RWPE2 (cell line): Measurements from ENCODE around the gene SDK2.
"Not testable (repeated sequence)": the region's sequence is repeated elsewhere in the genome, so short reads cannot be mapped to it uniquely, and the experiment has no call there.

Experiments used
- ATAC-seq: fragments of 200-7000 bp; cut with Tn5 transposase; 3 replicates; pipeline ENCODE4 v1.9.1; 2021; ENCODE audit warnings: low read depth
- DNase-seq: peaks from one replicate; pipeline ENCODE4 v3.0.0-alpha.2; 2020; ENCODE audit warnings: low spot score
- H3K27ac ChIP-seq: fragments of 450-650 bp; 2 replicates; pipeline ENCODE4 v1.5.1; 2017; ENCODE audit warnings: mild to moderate bottlenecking; ENCODE audit not compliant: poor library complexity, severe bottlenecking
- H3K27me3 ChIP-seq: fragments of 250-450 bp; sonication (Bioruptor Pico); 2 replicates; pipeline ENCODE4 v1.5.1; 2021; ENCODE audit warnings: mild to moderate bottlenecking, moderate library complexity; ENCODE audit not compliant: insufficient read depth, poor library complexity, severe bottlenecking
- H3K36me3 ChIP-seq: fragments of 250-450 bp; sonication (Bioruptor Pico); 2 replicates; pipeline ENCODE4 v1.5.1; 2020; ENCODE audit warnings: low read depth, mild to moderate bottlenecking, moderate library complexity
- H3K4me1 ChIP-seq: fragments of 250-450 bp; sonication (Bioruptor Pico); 2 replicates; pipeline ENCODE4 v1.5.1; 2021; ENCODE audit warnings: mild to moderate bottlenecking, moderate library complexity; ENCODE audit not compliant: insufficient read depth, poor library complexity, severe bottlenecking
- H3K4me3 ChIP-seq: fragments of 250-450 bp; sonication (Bioruptor Pico); 2 replicates; pipeline ENCODE4 v1.5.1; 2021; ENCODE audit warnings: mild to moderate bottlenecking, moderate library complexity; ENCODE audit not compliant: severe bottlenecking
- H3K9me3 ChIP-seq: fragments of 250-450 bp; sonication (Bioruptor Pico); 2 replicates; pipeline ENCODE4 v1.5.1; 2021; ENCODE audit warnings: mild to moderate bottlenecking, moderate library complexity; ENCODE audit not compliant: severe bottlenecking
- CTCF ChIP-seq: fragments of 450-650 bp; IDR thresholded peaks from one replicate; pipeline ENCODE4 v1.5.1; 2017; ENCODE audit warnings: mild to moderate bottlenecking, moderate library complexity; ENCODE audit not compliant: poor library complexity, severe bottlenecking

SDK2 gene

GRCh38 chr17:73476890-73477350 lies 167.3 kb downstream of the SDK2 start:
- Histone ChIP-seq H3K9me3 (no peaks in the 10 kb centered on the region), H3K27me3 (peaks cover 6% of the 10 kb centered on the region), H3K36me3 (no peaks in the 10 kb centered on the region), H3K4me1 (peaks cover 2% of the 10 kb centered on the region), H3K4me3 (no peak overlapping the region), H3K27ac (no peak overlapping the region)
- no peak for TF ChIP-seq CTCF
- DNase-seq (no peak), ATAC-seq (no peak)

GRCh38 chr17:73474370-73474988 lies 169.8 kb downstream of the SDK2 start:
- Histone ChIP-seq H3K27ac (no peak overlapping the region), H3K4me3 (no peak overlapping the region), H3K9me3 (no peaks in the 10 kb centered on the region)

GRCh38 chr17:73472715-73473114 lies 171.5 kb downstream of the SDK2 start:
- H3K4me3 ChIP-seq, H3K9me3 ChIP-seq, H3K36me3 ChIP-seq, DNase-seq, H3K4me1 ChIP-seq, ATAC-seq, H3K27me3 ChIP-seq, H3K27ac ChIP-seq: not testable (repeated sequence)

More at GRCh38 chr17:73474370-73474988, 169.8 kb downstream of the SDK2 start:
- H3K36me3 ChIP-seq, result no peaks in the 10 kb centered on the region
- no peak for DNase-seq
- H3K27me3 ChIP-seq, result peaks cover 6% of the 10 kb centered on the region
- H3K4me1 ChIP-seq, result peaks cover 2% of the 10 kb centered on the region
- TF ChIP-seq CTCF, result no peak
- peak; percentile 85 for ATAC-seq

GRCh38 chr17:73471924-73472323 lies 172.3 kb downstream of the SDK2 start:
- H3K4me3 ChIP-seq, result no peak overlapping the region
- H3K9me3 ChIP-seq, result no peaks in the 10 kb centered on the region
- no peak for TF ChIP-seq CTCF
- ATAC-seq, result no peak
- DNase-seq, result no peak
- H3K27me3 ChIP-seq, result peaks cover 6% of the 10 kb centered on the region
- H3K36me3 ChIP-seq, result no peaks in the 10 kb centered on the region
- H3K4me1 ChIP-seq, result peaks cover 2% of the 10 kb centered on the region
- H3K27ac ChIP-seq, result no peak overlapping the region

GRCh38 chr17:73470316-73470826 lies 173.9 kb downstream of the SDK2 start:
- Histone ChIP-seq H3K27ac (no peak overlapping the region), H3K36me3 (no peaks in the 10 kb centered on the region), H3K4me3 (no peak overlapping the region), H3K4me1 (peaks cover 2% of the 10 kb centered on the region), H3K9me3 (no peaks in the 10 kb centered on the region), H3K27me3 (no peaks in the 10 kb centered on the region)
- no peak; the same call in 2 of the 3 replicates for ATAC-seq
- DNase-seq, result no peak
- no peak for TF ChIP-seq CTCF
